ENCODE results near the gene IGDCC3.

DNA sequence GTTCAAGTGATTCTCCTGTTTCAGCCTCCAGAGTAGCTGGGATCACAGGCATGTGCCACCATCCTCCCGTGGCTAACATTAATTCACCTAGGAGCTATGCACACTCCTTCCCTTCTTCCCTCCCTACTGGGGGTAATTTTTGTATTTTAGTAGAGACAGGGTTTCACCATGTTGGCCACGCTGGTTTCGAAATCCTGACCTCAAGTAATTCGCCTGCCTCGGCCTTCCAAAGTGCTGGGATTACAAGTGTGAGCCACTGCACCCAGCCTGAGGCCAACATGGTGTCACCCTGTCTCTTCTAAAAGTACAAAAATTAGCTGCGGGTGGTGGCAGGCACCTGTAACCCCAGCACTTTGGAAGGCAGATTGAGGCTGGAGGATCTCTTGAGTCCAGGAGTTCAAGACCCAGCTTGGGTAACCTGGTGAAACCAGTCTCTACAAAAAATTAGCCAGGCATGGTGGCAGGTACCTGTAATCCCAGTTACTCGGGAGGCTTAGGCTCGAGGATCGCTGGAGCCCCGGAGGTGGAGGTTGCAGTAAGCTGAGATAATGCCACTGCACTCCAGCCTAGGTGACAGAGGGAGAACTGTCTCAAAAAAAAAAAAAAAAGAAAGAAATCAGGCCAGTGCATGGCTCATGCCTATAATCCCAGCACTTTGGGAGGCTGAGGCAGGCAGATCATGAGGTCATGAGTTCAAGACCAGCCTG is 67.2 kb downstream of the IGDCC3 start:
- TF ChIP-seq EZH2 (IDR thresholded peaks at IDR 0.05; ENCODE audit: insufficient read depth, poor library complexity, severe bottlenecking) = no peak
- no peak for TF ChIP-seq EZH2phosphoT487 (IDR thresholded peaks at IDR 0.05; ENCODE audit: insufficient read depth, low read depth)
